OCI-LY7 (cell line): ENCODE results near the gene IMMP2L.

Source experiments
- CTCF ChIP-seq: fragments of 200-600 bp; sonication (generic); conservative IDR thresholded peaks from 2 replicates; pipeline ENCODE4 v1.5.1; 2014; ENCODE audit warnings: mild to moderate bottlenecking, antibody characterized with exemption, low read length, moderate library complexity, mixed read lengths
- EZH2phosphoT487 ChIP-seq: fragments of 200-600 bp; sonication (generic); IDR thresholded peaks from 2 replicates; pipeline ENCODE4 v1.6.1; 2018; ENCODE audit warnings: low read depth, borderline replicate concordance, mild to moderate bottlenecking, mixed run types, antibody characterized with exemption, low read length, moderate library complexity, mixed read lengths

- TF ChIP-seq CTCF (no peak), EZH2phosphoT487 (no peak)
Measured at GRCh38 chr7:110947408-110947807, 614.9 kb downstream of the IMMP2L start.
